DND-41 (cell line): ENCODE results near the gene ZNF37A.

ENCODE experiments used
- CTCF ChIP-seq: IDR thresholded peaks from 2 replicates; pipeline ENCODE4 v1.5.1; 2012; ENCODE audit warnings: borderline replicate concordance, low read length, moderate library complexity, mild to moderate bottlenecking; ENCODE audit not compliant: poor library complexity, severe bottlenecking; ENCODE audit errors: extremely low read depth
- EZH2 ChIP-seq: IDR thresholded peaks from 3 replicates; pipeline ENCODE4 v1.6.1; 2012; ENCODE audit warnings: borderline replicate concordance, low read depth, mild to moderate bottlenecking, moderate library complexity, low read length, inconsistent platforms; ENCODE audit not compliant: severe bottlenecking

DNA sequence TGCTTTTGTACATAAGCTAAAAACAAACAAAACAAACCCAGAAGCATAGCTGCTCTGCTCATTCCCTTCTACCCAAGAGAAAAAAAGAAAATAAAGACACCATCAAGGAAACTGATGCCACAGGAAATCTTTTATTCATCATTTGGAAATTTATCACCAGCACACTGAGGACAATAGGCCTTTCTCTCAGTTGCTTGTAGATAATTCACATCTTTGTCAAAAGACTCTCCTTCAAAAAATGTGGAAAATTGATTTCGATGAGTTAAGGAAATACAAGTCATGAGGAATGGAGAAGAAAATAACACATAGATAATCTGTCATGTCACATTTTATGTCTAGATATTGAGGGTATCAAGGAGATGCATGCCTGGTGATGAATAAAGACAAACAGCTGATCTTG lies 53.5 kb downstream of the ZNF37A start:
- TF ChIP-seq CTCF: no peak
- no peak for TF ChIP-seq EZH2
